Measurements from ENCODE around the gene POLD3. TPM values are rescaled to one million over a fixed set of nuclear protein-coding genes. Genes with fewer than 3 reads are reported as not detected.

POLD3 gene
- total RNA-seq, 1 experiment from 2014 or later = 18.9 TPM

DNA sequence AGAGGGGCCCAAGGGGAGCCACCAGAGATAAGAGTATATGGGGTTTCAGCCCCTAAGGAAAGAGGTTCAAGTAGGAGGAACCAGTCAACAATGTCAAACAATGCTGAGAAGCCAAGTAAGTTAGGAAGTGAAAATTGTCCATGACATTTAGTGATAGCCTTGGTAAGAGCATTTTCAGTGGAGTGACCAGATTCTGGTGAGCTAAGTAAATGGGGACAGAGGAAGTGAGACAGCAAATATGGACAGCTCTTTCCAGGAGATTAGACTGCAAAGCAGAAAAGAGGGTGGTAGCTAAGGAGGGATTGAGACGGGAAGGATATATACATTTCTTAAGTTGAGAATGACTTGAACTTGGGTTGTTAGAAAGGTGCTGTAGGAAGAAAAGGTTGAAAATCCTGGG is 22.9 kb downstream of the POLD3 start:
- Histone ChIP-seq H3K9me3 (ENCODE audit: control insufficient read depth in 1 of 2, insufficient read depth in 1 of 2, low read depth in 1 of 2, low read length in 2 of 2) (no peaks in the 10 kb centered on the region), H4K20me1 (ENCODE audit: insufficient read depth) (no peaks in the 10 kb centered on the region), H3K4me3 (replicated peaks in 1 of 2; ENCODE audit: low read depth in 1 of 2, low read length in 2 of 2) (no peak overlapping the region), H2AFZ (ENCODE audit: low read depth, low read length, poor library complexity, severe bottlenecking) (no peak overlapping the region), H3K79me2 (ENCODE audit: insufficient read depth, low read length) (peaks cover 13% of the 10 kb centered on the region), H3K4me2 (ENCODE audit: low read length) (no peak overlapping the region), H3K36me3 (ENCODE audit: control insufficient read depth in 1 of 2, insufficient read depth in 2 of 2, low read length in 2 of 2) (peaks cover 12 to 29% of the 10 kb centered on the region in 2 experiments), H3K27me3 (ENCODE audit: insufficient read depth, low read length) (no peaks in the 10 kb centered on the region), H3K4me1 (ENCODE audit: control insufficient read depth in 1 of 2, insufficient read depth in 2 of 2, low read length in 2 of 2) (no peaks in the 10 kb centered on the region), H3K9me2 (ENCODE audit: insufficient read depth) (no peaks in the 10 kb centered on the region), H3K27ac (ENCODE audit: low read depth, low read length) (no peak overlapping the region), H3K9ac (ENCODE audit: low read length) (no peak overlapping the region)
- BruUV-seq (replicated peaks) = no TSS peak
- no peak for DNase-seq (ENCODE audit: low read depth, low spot score)
- CTCF ChIA-PET = no interaction called here
- TF ChIP-seq TCF7L2 (IDR thresholded peaks at IDR 0.05; ENCODE audit: borderline replicate concordance, extremely low read depth, insufficient read depth, insufficient read length) (no peak), MAX (IDR thresholded peaks at IDR 0.05) (no peak), EZH2phosphoT487 (IDR thresholded peaks at IDR 0.05; ENCODE audit: borderline replicate concordance) (no peak), JUND (IDR thresholded peaks at IDR 0.05) (no peak), ATF3 (IDR thresholded peaks at IDR 0.05) (no peak), FOSL1 (IDR thresholded peaks at IDR 0.05; ENCODE audit: low read depth) (no peak), POLR2AphosphoS5 (IDR thresholded peaks at IDR 0.05; ENCODE audit: low read depth, low read length) (no peak), CBX3 (IDR thresholded peaks at IDR 0.05; ENCODE audit: low read depth) (no peak), ELF1 (IDR thresholded peaks at IDR 0.05; ENCODE audit: borderline replicate concordance, low read depth) (no peak), SIN3A (IDR thresholded peaks at IDR 0.05; ENCODE audit: low read depth) (no peak), ZNF274 (IDR thresholded peaks at IDR 0.05; ENCODE audit: low read depth, low read length) (no peak)
- TF ChIP-seq, protein P1, sequence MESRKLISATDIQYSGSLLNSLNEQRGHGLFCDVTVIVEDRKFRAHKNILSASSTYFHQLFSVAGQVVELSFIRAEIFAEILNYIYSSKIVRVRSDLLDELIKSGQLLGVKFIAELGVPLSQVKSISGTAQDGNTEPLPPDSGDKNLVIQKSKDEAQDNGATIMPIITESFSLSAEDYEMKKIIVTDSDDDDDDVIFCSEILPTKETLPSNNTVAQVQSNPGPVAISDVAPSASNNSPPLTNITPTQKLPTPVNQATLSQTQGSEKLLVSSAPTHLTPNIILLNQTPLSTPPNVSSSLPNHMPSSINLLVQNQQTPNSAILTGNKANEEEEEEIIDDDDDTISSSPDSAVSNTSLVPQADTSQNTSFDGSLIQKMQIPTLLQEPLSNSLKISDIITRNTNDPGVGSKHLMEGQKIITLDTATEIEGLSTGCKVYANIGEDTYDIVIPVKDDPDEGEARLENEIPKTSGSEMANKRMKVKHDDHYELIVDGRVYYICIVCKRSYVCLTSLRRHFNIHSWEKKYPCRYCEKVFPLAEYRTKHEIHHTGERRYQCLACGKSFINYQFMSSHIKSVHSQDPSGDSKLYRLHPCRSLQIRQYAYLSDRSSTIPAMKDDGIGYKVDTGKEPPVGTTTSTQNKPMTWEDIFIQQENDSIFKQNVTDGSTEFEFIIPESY (IDR thresholded peaks at IDR 0.05; ENCODE audit: extremely low read depth, insufficient replicate concordance, low read length) = no peak
- POLR2A ChIA-PET = no interaction called here
- RAD21 ChIA-PET (ENCODE audit: low non-redundant PET in 1 of 2, low total read pairs in 2 of 2, uncharacterized antibody in 2 of 2, unreplicated experiment in 2 of 2) = no interaction called here
- no peak for ATAC-seq
- intact Hi-C loops (cut with micrococcal nuclease) = no loop called here
